OCI-LY1 (cell line): ENCODE measurements around the gene BIN1.

Source experiments
- H2AFZ ChIP-seq: fragments of 200-600 bp; sonication (generic), shearing (Covaris generic); 2 replicates; pipeline ENCODE4 v1.6.0; 2014; ENCODE audit warnings: antibody characterized with exemption, mild to moderate bottlenecking, low read length
- H3F3A ChIP-seq: fragments of 200-600 bp; sonication (generic), shearing (Covaris generic); 2 replicates; pipeline ENCODE4 v1.6.0; 2014; ENCODE audit warnings: mild to moderate bottlenecking, antibody characterized with exemption, low read length, moderate library complexity; ENCODE audit not compliant: insufficient read depth
- H3K27ac ChIP-seq: fragments of 200-600 bp; sonication (generic); 2 replicates; pipeline ENCODE4 v1.5.1; 2014; ENCODE audit warnings: low read length, mixed run types, mild to moderate bottlenecking, low read depth; ENCODE audit not compliant: poor library complexity, severe bottlenecking
- H3K27me3 ChIP-seq: fragments of 200-600 bp; sonication (generic); 2 replicates; pipeline ENCODE4 v1.6.0; 2014; ENCODE audit warnings: antibody characterized with exemption, mild to moderate bottlenecking, low read length, moderate library complexity; ENCODE audit not compliant: insufficient read depth
- H3K36me3 ChIP-seq: fragments of 200-600 bp; sonication (generic); 2 replicates; pipeline ENCODE4 v1.6.1; 2014; ENCODE audit warnings: mild to moderate bottlenecking, antibody characterized with exemption, low read length, moderate library complexity, mixed read lengths; ENCODE audit not compliant: insufficient read depth
- H3K4me1 ChIP-seq: fragments of 200-600 bp; sonication (generic); 2 replicates; pipeline ENCODE4 v1.5.1; 2014; ENCODE audit warnings: mild to moderate bottlenecking, low read length, moderate library complexity; ENCODE audit not compliant: insufficient read depth, severe bottlenecking
- H3K4me2 ChIP-seq: fragments of 200-600 bp; sonication (generic), shearing (Covaris generic); 2 replicates; pipeline ENCODE4 v1.6.1; 2014; ENCODE audit warnings: low read length
- H3K4me3 ChIP-seq: fragments of 200-600 bp; sonication (generic); 2 replicates; pipeline ENCODE4 v1.5.1; 2014; ENCODE audit warnings: low read length, low read depth, mild to moderate bottlenecking, mixed read lengths; ENCODE audit not compliant: poor library complexity, severe bottlenecking
- H3K79me2 ChIP-seq: fragments of 200-600 bp; shearing (Covaris generic); 2 replicates; pipeline ENCODE4 v1.6.1; 2016; ENCODE audit warnings: mixed run types, low read length, mixed read lengths; ENCODE audit not compliant: insufficient read depth
- H3K9ac ChIP-seq: fragments of 200-600 bp; sonication (generic), shearing (Covaris generic); 2 replicates; pipeline ENCODE4 v1.6.1; 2014; ENCODE audit warnings: mild to moderate bottlenecking, low read length, mixed read lengths
- H3K9me2 ChIP-seq: fragments of 200-600 bp; sonication (generic), shearing (Covaris generic); 2 replicates; pipeline ENCODE4 v1.6.1; 2014; ENCODE audit warnings: low read depth, mild to moderate bottlenecking, low read length, mixed read lengths
- H3K9me3 ChIP-seq: fragments of 200-600 bp; shearing (Covaris generic); 2 replicates; pipeline ENCODE4 v1.6.1; 2014; ENCODE audit warnings: low read length, mixed read lengths
- H4K20me1 ChIP-seq: fragments of 200-600 bp; sonication (generic), shearing (Covaris generic); 2 replicates; pipeline ENCODE4 v1.6.0; 2016; ENCODE audit warnings: mild to moderate bottlenecking, low read length; ENCODE audit not compliant: insufficient read depth
- EZH2 ChIP-seq: fragments of 200-600 bp; sonication (generic), shearing (Covaris generic); IDR thresholded peaks from 2 replicates; pipeline ENCODE4 v1.8.0; 2017; ENCODE audit warnings: borderline replicate concordance, mixed run types, mild to moderate bottlenecking, antibody characterized with exemption, low read length, moderate library complexity, mixed read lengths
- TF ChIP-seq, protein P1 (sequence below): fragments of 200-600 bp; sonication (generic), shearing (Covaris generic); IDR thresholded peaks from 2 replicates; pipeline ENCODE4 v1.5.1; 2017; ENCODE audit warnings: mild to moderate bottlenecking, antibody characterized with exemption, low read length, moderate library complexity, mixed read lengths

Gene BIN1

DNA sequence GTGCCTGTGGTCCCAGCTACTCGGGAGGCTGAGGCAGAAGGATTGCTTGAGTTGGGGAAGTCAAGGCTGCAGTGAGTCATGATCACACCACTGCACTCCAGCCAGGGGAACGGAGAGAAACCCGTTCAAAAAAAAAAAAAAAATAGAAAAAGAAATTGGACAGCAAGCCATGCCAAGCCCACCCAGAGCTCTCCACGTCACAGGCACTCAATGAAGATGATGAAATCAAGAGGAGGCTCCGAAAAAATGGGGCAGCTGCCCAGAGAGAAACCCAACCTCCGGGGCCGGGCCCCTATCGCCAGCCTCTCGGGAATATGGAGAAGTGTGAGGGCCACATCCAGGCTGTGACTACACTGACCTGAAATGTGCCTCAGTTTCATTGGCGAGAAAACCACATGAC, 40.0 kb downstream of the BIN1 start:
- Histone ChIP-seq H3K4me2 (no peak overlapping the region), H4K20me1 (no peaks in the 10 kb centered on the region), H3K9ac (no peak overlapping the region), H3K79me2 (no peaks in the 10 kb centered on the region), H3K27ac (no peak overlapping the region), H3K4me3 (no peak overlapping the region), H3K27me3 (no peaks in the 10 kb centered on the region), H3K9me2 (no peaks in the 10 kb centered on the region), H3F3A (no peaks in the 10 kb centered on the region), H2AFZ (no peak overlapping the region), H3K9me3 (no peaks in the 10 kb centered on the region), H3K4me1 (no peaks in the 10 kb centered on the region), H3K36me3 (no peaks in the 10 kb centered on the region)
- TF ChIP-seq, protein P1, sequence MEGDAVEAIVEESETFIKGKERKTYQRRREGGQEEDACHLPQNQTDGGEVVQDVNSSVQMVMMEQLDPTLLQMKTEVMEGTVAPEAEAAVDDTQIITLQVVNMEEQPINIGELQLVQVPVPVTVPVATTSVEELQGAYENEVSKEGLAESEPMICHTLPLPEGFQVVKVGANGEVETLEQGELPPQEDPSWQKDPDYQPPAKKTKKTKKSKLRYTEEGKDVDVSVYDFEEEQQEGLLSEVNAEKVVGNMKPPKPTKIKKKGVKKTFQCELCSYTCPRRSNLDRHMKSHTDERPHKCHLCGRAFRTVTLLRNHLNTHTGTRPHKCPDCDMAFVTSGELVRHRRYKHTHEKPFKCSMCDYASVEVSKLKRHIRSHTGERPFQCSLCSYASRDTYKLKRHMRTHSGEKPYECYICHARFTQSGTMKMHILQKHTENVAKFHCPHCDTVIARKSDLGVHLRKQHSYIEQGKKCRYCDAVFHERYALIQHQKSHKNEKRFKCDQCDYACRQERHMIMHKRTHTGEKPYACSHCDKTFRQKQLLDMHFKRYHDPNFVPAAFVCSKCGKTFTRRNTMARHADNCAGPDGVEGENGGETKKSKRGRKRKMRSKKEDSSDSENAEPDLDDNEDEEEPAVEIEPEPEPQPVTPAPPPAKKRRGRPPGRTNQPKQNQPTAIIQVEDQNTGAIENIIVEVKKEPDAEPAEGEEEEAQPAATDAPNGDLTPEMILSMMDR: no peak

DNA sequence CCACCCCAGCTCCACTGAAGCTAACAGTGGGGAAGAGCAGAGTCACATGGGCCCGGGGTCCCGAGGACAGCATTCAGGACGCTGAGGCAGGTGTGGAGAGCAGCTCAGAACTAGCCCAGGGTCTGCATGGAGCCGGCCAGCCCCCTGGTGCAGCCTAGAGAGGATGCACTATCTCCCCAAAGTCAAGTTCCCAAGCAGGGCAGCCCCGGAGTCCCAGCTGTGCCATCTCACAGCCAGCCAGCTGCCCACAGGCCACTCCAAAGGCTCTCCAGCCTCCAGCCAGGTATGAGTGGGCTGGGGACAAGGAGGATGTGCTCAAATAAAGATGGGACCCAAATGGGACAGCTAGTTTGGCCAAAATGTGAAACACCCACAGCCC, 41.0 kb downstream of the BIN1 start:
- no peaks in the 10 kb centered on the region for H3K9me3 ChIP-seq
- H4K20me1 ChIP-seq: no peaks in the 10 kb centered on the region
- H3K4me1 ChIP-seq: no peaks in the 10 kb centered on the region
- H3K4me3 ChIP-seq: no peak overlapping the region
- no peak overlapping the region for H3K27ac ChIP-seq
- H3K79me2 ChIP-seq: no peaks in the 10 kb centered on the region
- H3K9ac ChIP-seq: no peak overlapping the region
- no peaks in the 10 kb centered on the region for H3K27me3 ChIP-seq
- no peak overlapping the region for H2AFZ ChIP-seq
- H3K9me2 ChIP-seq: no peaks in the 10 kb centered on the region
- H3K4me2 ChIP-seq: no peak overlapping the region
- H3F3A ChIP-seq: no peaks in the 10 kb centered on the region
- no peaks in the 10 kb centered on the region for H3K36me3 ChIP-seq
- TF ChIP-seq, protein P1: no peak
- TF ChIP-seq EZH2: no peak

DNA sequence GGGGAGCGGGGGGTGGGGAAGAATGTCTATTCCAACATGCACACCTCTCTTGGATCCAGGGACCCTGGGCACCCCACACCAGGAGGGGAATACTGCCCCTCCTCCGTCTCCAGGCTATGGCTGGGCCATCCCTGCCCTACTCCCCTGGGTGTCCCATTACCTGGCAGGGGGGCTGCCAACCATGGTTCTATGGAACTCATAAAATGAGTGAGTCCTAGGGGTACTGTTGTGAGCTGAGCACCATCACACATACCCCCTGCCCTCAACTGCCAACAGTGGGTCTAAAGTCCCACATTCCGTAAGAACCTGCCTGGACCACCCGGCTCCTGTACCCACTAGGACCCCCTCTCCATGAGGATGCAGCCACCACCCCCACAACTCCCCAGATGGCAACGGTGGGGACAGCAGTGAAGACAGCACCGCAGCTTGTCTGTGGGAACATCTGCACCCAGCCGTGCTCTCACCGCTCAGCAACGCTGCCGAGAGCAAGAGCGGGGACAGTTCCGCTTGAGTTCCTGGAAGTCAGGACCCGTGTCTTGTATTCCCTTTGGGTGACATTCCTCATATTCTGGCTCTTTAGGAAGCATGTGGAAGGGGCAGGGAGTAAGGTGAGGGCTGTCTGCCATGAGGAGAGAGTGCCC, 41.5 kb downstream of the BIN1 start:
- no peak overlapping the region for H3K27ac ChIP-seq

More for the DNA sequence above, 41.5 kb downstream of the BIN1 start:
- Histone ChIP-seq H3K4me3 (no peak overlapping the region), H3K9me2 (no peaks in the 10 kb centered on the region), H2AFZ (no peak overlapping the region), H4K20me1 (no peaks in the 10 kb centered on the region), H3F3A (no peaks in the 10 kb centered on the region), H3K27me3 (no peaks in the 10 kb centered on the region), H3K4me1 (no peaks in the 10 kb centered on the region), H3K79me2 (no peaks in the 10 kb centered on the region), H3K36me3 (no peaks in the 10 kb centered on the region), H3K4me2 (no peak overlapping the region), H3K9ac (no peak overlapping the region), H3K9me3 (no peaks in the 10 kb centered on the region)
- no peak for TF ChIP-seq EZH2
- TF ChIP-seq, protein P1: no peak
